Osteocyte (in vitro differentiated cells): ENCODE data around the gene LRRC56. TPM values are rescaled to one million over a fixed set of nuclear protein-coding genes. Genes with fewer than 3 reads are reported as not detected.

Experiments used
- DNase-seq: peaks from one replicate; pipeline ENCODE4 v3.0.0; 2021; ENCODE audit warnings: mixed read lengths; ENCODE audit not compliant: unreplicated experiment; ENCODE audit errors: extremely low spot score
- H3K27ac Mint-ChIP-seq: one replicate; pipeline ENCODE4 v1.8.0; 2021; ENCODE audit warnings: mild to moderate bottlenecking, mixed read lengths; ENCODE audit not compliant: unreplicated experiment
- H3K27me3 Mint-ChIP-seq: one replicate; pipeline ENCODE4 v1.8.0; 2021; ENCODE audit warnings: mixed read lengths; ENCODE audit not compliant: unreplicated experiment
- H3K36me3 Mint-ChIP-seq: one replicate; pipeline ENCODE4 v1.8.0; 2021; ENCODE audit warnings: mixed read lengths; ENCODE audit not compliant: unreplicated experiment
- H3K4me1 Mint-ChIP-seq: one replicate; pipeline ENCODE4 v1.8.0; 2021; ENCODE audit warnings: mixed read lengths; ENCODE audit not compliant: unreplicated experiment
- H3K4me3 Mint-ChIP-seq: one replicate; pipeline ENCODE4 v1.8.0; 2021; ENCODE audit warnings: mild to moderate bottlenecking, moderate library complexity, mixed read lengths; ENCODE audit not compliant: unreplicated experiment
- H3K9me3 Mint-ChIP-seq: one replicate; pipeline ENCODE4 v1.8.0; 2021; ENCODE audit warnings: mixed read lengths; ENCODE audit not compliant: unreplicated experiment
- CTCF ChIP-seq: fragments of 200-600 bp; sonication (generic); IDR thresholded peaks from 2 replicates; pipeline ENCODE4 v1.5.0; 2021; ENCODE audit warnings: antibody characterized with exemption, mild to moderate bottlenecking, moderate library complexity
- total RNA-seq: library from RNA; stranded (reverse); gene quantifications from 2 replicates; pipeline ENCODE4 v1.2.1, GENCODE V29; 2021

LRRC56 gene
- total RNA-seq, 1 donor from 2014 or later = 3.7 TPM

GRCh38 chr11:502288-503178 is 34.8 kb upstream of the LRRC56 start:
- H3K27ac Mint-ChIP-seq = no peak overlapping the region
- H3K9me3 Mint-ChIP-seq = no peaks in the 10 kb centered on the region
- peaks cover 18% of the 10 kb centered on the region for H3K4me1 Mint-ChIP-seq
- no peaks in the 10 kb centered on the region for H3K27me3 Mint-ChIP-seq
- DNase-seq = no peak
- no peak overlapping the region for H3K4me3 Mint-ChIP-seq
- H3K36me3 Mint-ChIP-seq = peaks cover 20% of the 10 kb centered on the region
- no peak for TF ChIP-seq CTCF

- Mint-ChIP-seq H3K4me1 (peaks cover 25% of the 10 kb centered on the region), H3K4me3 (no peak overlapping the region), H3K9me3 (no peaks in the 10 kb centered on the region), H3K36me3 (peaks cover 13% of the 10 kb centered on the region), H3K27ac (peak overlapping the region; percentile 63), H3K27me3 (no peaks in the 10 kb centered on the region)
- TF ChIP-seq CTCF = no peak
- no peak for DNase-seq
These were observed 33.9 kb upstream of the LRRC56 start for GRCh38 chr11:503179-503981.

GRCh38 chr11:504053-504993 is 33.0 kb upstream of the LRRC56 start:
- H3K36me3 Mint-ChIP-seq = peaks cover 11% of the 10 kb centered on the region
- H3K4me3 Mint-ChIP-seq = no peak overlapping the region
- DNase-seq = no peak
- no peaks in the 10 kb centered on the region for H3K27me3 Mint-ChIP-seq
- H3K27ac Mint-ChIP-seq = peak overlapping the region; percentile 44
- TF ChIP-seq CTCF = no peak
- H3K4me1 Mint-ChIP-seq = peaks cover 25% of the 10 kb centered on the region
- no peaks in the 10 kb centered on the region for H3K9me3 Mint-ChIP-seq

GRCh38 chr11:504994-505344 is 32.4 kb upstream of the LRRC56 start:
- Mint-ChIP-seq H3K9me3 (no peaks in the 10 kb centered on the region), H3K27ac (peak overlapping the region; percentile 44), H3K27me3 (no peaks in the 10 kb centered on the region), H3K4me1 (peaks cover 25% of the 10 kb centered on the region), H3K36me3 (peaks cover 13% of the 10 kb centered on the region), H3K4me3 (peak overlapping the region; percentile 97)
- no peak for DNase-seq
- no peak for TF ChIP-seq CTCF
